Spleen (tissue), 11 donors: Measurements from ENCODE around the gene ORC6. TPM values are rescaled to one million over a fixed set of nuclear protein-coding genes. Genes with fewer than 3 reads are reported as not detected.

ENCODE experiments used
- DNase-seq: peaks from one replicate; pipeline ENCODE4 v3.0.0-alpha.2; 2020
- H3K27ac ChIP-seq, 8 donors: fragments of 200-600 bp; sonication (generic) in 7 of 8; 1 replicate in 4 of 8; 2 replicates in 4 of 8; pipeline versions ENCODE4 v1.5.0 to v1.8.0; 2016 to 2021; ENCODE audit warnings: inconsistent platforms in 4 of 8, mild to moderate bottlenecking in 4 of 8, moderate library complexity in 1 of 8
- H3K27me3 ChIP-seq, 7 donors: fragments of 200-600 bp; sonication (generic) in 6 of 7; replicated peaks in 1 of 7; 1 replicate in 4 of 7; 2 replicates in 3 of 7; pipeline versions ENCODE4 v1.5.0 to v1.8.0; 2016 to 2021; ENCODE audit warnings: inconsistent platforms in 3 of 7, mild to moderate bottlenecking in 1 of 7
- H3K36me3 ChIP-seq, 6 donors: fragments of 200-600 bp; sonication (generic) in 5 of 6; 1 replicate in 4 of 6; 2 replicates in 2 of 6; pipeline versions ENCODE4 v1.5.0 to v1.8.0; 2016 to 2021; ENCODE audit warnings: inconsistent platforms in 2 of 6
- H3K4me1 ChIP-seq, 6 donors: fragments of 200-600 bp; sonication (generic) in 5 of 6; 1 replicate in 3 of 6; 2 replicates in 3 of 6; pipeline versions ENCODE4 v1.5.0 to v1.8.0; 2016 to 2021; ENCODE audit warnings: inconsistent platforms in 3 of 6
- H3K4me3 ChIP-seq, 8 donors: fragments of 200-600 bp; sonication (generic) in 7 of 8; 1 replicate in 4 of 8; 2 replicates in 4 of 8; pipeline versions ENCODE4 v1.5.0 to v1.8.0; 2016 to 2021; ENCODE audit warnings: inconsistent platforms in 4 of 8, mild to moderate bottlenecking in 4 of 8, moderate library complexity in 2 of 8
- H3K9me3 ChIP-seq, 8 donors: fragments of 200-600 bp; sonication (generic) in 7 of 8; 1 replicate in 4 of 8; 2 replicates in 4 of 8; pipeline versions ENCODE4 v1.5.0 to v1.8.0; 2016 to 2021; ENCODE audit warnings: inconsistent platforms in 4 of 8
- POLR2A ChIP-seq, 3 donors: fragments of 450-650 bp; IDR thresholded peaks; one replicate each; pipeline ENCODE4 v1.5.1; 2017; ENCODE audit warnings: antibody characterized with exemption in 3 of 3, mild to moderate bottlenecking in 1 of 3
- POLR2AphosphoS5 ChIP-seq, 3 donors: sonication (generic); formaldehyde crosslinking; IDR thresholded peaks; one replicate each; pipeline ENCODE4 v1.5.1; 2017; ENCODE audit warnings: antibody characterized with exemption in 3 of 3
- WGBS, 5 donors: extraction: QIAGEN DNeasy Blood & Tissue Kit in 3 of 5; methylation state at CpG; one replicate each; pipeline versions ENCODE4 v1.1.5 to v1.1.7; 2013 to 2018; 5-methylcytosine and 5-hydroxymethylcytosine counted together
- intact Hi-C: fragments of 100-400 bp; cut with DNase I; formaldehyde crosslinking; loops from one replicate; pipeline ENCODE4 v1.15.0; 2023; ENCODE audit warnings: low total_unique reads
- polyA plus RNA-seq, 3 donors: library from polyadenylated mRNA; stranded (reverse); fragments of 200-250 nt; gene quantifications; one replicate each; pipeline ENCODE4 v1.2.1, GENCODE V29; 2013
- total RNA-seq, 7 donors: library from RNA; depleted of rRNA in 3 of 7; stranded (reverse); fragments of >200 nt in 3 of 7; fragmentation: NEBNext Ultra II Directional in 4 of 7; extraction: Animal tissue kit (Norgen Biotek cat#: 25700) in 4 of 7; gene quantifications; one replicate each; pipeline versions ENCODE4 v1.1.0 to v1.2.1, GENCODE V29; 2016 to 2021
- TF ChIP-seq, protein P1 (sequence below), 11 experiments: fragments of 200-600 bp in 7 of 11; fragments of 450-650 bp in 4 of 11; sonication (generic) in 4 of 11; IDR thresholded peaks in 8 of 11; conservative IDR thresholded peaks in 3 of 11; 1 replicate in 7 of 11; 2 replicates in 4 of 11; pipeline versions ENCODE4 v1.4.0 to v1.8.0; 2016 to 2021; ENCODE audit warnings: antibody characterized with exemption in 11 of 11, inconsistent platforms in 4 of 11, mild to moderate bottlenecking in 1 of 11
- donor health status: healthy with polysubstance abuse.
- donor health status: DM: no; HTN: no; CAD: no; lungs with moderate emphysema.
- donor health status: DM: no; HTN: no; CAD: no.
- donor health status: Bipolar disorder and iron deficiency.
- donor health status: healthy.
- donor health status: DM: no; HTN: no; CAD: no.
- donor health status: DM: yes; HTN: yes; CAD: no.

Gene ORC6
- total and polyA plus RNA-seq, 10 donors, result 3.1 to 11.4 (median 7.3) TPM

DNA sequence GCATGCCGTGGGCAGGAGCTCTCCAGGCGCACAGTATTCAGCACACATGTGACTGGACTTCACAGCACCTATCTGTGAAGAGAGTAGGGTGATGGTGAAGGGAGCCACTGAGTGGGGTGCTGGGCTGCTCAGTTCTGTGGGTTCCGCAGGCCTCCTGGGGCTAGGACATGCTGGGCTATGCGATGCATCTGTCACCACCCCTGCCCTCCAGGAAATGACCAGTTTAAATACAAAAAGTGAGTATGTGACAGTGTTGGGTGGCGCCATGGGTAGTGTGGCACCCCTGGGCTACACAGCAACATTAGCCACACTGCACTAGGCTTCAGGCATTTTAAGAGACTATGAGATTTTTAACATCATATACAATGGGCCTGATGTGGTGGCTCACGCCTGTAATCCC lies 30.1 kb downstream of the ORC6 start:
- Histone ChIP-seq H3K27me3 (no peaks in the 10 kb centered on the region), H3K9me3 (peaks cover 0 to 7% (median 1%) of the 10 kb centered on the region in 8 donors), H3K4me1 (no peaks in the 10 kb centered on the region), H3K36me3 (no peaks in the 10 kb centered on the region), H3K4me3 (no peak overlapping the region), H3K27ac (no peak overlapping the region)
- intact Hi-C loops, result no loop called here
- TF ChIP-seq, protein P1, sequence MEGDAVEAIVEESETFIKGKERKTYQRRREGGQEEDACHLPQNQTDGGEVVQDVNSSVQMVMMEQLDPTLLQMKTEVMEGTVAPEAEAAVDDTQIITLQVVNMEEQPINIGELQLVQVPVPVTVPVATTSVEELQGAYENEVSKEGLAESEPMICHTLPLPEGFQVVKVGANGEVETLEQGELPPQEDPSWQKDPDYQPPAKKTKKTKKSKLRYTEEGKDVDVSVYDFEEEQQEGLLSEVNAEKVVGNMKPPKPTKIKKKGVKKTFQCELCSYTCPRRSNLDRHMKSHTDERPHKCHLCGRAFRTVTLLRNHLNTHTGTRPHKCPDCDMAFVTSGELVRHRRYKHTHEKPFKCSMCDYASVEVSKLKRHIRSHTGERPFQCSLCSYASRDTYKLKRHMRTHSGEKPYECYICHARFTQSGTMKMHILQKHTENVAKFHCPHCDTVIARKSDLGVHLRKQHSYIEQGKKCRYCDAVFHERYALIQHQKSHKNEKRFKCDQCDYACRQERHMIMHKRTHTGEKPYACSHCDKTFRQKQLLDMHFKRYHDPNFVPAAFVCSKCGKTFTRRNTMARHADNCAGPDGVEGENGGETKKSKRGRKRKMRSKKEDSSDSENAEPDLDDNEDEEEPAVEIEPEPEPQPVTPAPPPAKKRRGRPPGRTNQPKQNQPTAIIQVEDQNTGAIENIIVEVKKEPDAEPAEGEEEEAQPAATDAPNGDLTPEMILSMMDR (IDR thresholded peaks at IDR 0.05 in 8 of 11, conservative IDR thresholded peaks at IDR 0.05 in 3 of 11), result no peak
- TF ChIP-seq POLR2A (IDR thresholded peaks at IDR 0.05) (no peak), POLR2AphosphoS5 (IDR thresholded peaks at IDR 0.05) (no peak)
- WGBS, 5 donors, result 88 to 99% (median 92%) methylated on average over 6 of the region's 6 CpGs
- no peak for DNase-seq

DNA sequence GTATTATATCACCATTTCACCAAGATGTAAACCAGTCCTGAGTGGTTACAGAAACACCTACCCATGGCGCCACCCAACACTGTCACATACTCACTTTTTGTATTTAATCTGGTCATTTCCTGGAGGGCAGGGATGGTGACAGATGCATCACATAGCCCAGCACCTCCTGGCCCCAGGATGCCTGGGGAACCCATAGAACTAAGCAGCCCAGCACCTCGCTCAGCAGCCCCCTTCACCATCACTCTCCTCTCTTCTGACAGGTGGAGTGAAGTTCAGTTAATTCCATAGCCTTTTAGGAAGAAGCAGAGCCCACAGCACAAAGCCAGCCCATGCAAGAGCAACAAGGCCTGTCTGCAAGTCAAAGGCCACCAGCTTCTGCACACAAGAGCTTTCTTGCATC lies 31.2 kb downstream of the ORC6 start:
- no peak for DNase-seq
- Histone ChIP-seq H3K9me3 (peaks cover 0 to 18% (median 6%) of the 10 kb centered on the region in 8 donors), H3K4me1 (no peaks in the 10 kb centered on the region), H3K36me3 (no peaks in the 10 kb centered on the region), H3K27ac (no peak overlapping the region), H3K4me3 (no peak overlapping the region), H3K27me3 (no peaks in the 10 kb centered on the region)
- TF ChIP-seq POLR2A (IDR thresholded peaks at IDR 0.05) (no peak), POLR2AphosphoS5 (IDR thresholded peaks at IDR 0.05) (no peak)
- TF ChIP-seq, protein P1 (IDR thresholded peaks at IDR 0.05 in 8 of 11, conservative IDR thresholded peaks at IDR 0.05 in 3 of 11), result no peak
- 90 to 95% (median 91%) methylated on average over 2 of the region's 2 CpGs for WGBS, 5 donors
- intact Hi-C loops, result no loop called here

DNA sequence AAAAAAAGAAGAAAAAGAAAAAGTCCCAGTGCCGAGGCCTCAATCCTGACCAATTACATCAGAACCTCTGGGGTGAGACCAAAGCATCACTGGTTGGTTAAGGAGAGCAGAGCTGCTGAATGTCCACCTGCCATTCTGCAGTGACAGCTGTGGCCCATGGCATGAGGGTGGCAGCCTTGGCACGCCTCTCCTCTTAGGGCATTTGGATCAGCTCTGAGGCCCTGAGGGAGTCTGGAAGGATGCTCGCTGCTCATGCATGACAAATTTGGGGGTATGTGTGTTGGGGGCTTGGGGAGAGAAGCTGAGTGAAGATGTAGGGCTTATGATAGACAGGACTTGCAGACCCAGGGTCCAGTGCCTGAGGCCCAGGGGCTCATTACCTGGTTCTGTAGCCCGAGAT lies 32.4 kb downstream of the ORC6 start:
- intact Hi-C loops, result no loop called here
- no peak overlapping the region for H3K27ac ChIP-seq
- no peak for DNase-seq
- no peaks in the 10 kb centered on the region for H3K4me1 ChIP-seq
- no peaks in the 10 kb centered on the region for H3K36me3 ChIP-seq
- H3K4me3 ChIP-seq, result no peak overlapping the region
- 79 to 93% (median 92%) methylated on average over 3 to 4 of the region's 4 CpGs for WGBS, 5 donors
- TF ChIP-seq POLR2AphosphoS5 (IDR thresholded peaks at IDR 0.05), result no peak
- TF ChIP-seq, protein P1 (IDR thresholded peaks at IDR 0.05 in 8 of 11, conservative IDR thresholded peaks at IDR 0.05 in 3 of 11), result no peak
- no peak for TF ChIP-seq POLR2A (IDR thresholded peaks at IDR 0.05)
- H3K27me3 ChIP-seq, result no peaks in the 10 kb centered on the region
- H3K9me3 ChIP-seq, result peaks cover 0 to 25% (median 8%) of the 10 kb centered on the region in 8 donors

DNA sequence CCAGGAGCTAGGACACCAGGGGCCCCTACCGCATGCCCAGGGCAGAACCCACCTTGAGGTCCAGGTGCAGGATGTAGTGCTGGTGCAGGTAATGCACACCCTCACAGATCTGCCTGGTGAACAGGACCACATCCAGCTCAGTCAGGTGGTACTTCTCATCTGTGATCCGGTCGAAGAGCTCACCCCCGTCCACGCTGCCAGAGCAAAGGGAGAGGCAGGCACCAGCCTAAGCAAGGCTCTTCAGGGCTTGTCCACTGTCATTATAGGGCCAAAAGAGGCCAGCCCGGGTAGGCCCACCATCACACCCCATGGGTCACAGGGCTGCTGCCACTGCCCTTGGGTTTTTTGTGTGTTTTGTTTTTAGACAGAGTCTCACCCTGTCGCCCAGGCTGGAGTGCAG lies 37.7 kb downstream of the ORC6 start:
- no peak overlapping the region for H3K4me3 ChIP-seq
- H3K27me3 ChIP-seq, result no peaks in the 10 kb centered on the region
- TF ChIP-seq POLR2AphosphoS5 (IDR thresholded peaks at IDR 0.05), result no peak
- TF ChIP-seq, protein P1 (IDR thresholded peaks at IDR 0.05 in 8 of 11, conservative IDR thresholded peaks at IDR 0.05 in 3 of 11), result no peak
- no peak for TF ChIP-seq POLR2A (IDR thresholded peaks at IDR 0.05)
- no peak overlapping the region for H3K27ac ChIP-seq
- 89 to 98% (median 96%) methylated on average over 3 to 7 of the region's 7 CpGs for WGBS, 5 donors
- H3K36me3 ChIP-seq, result no peaks in the 10 kb centered on the region
- peak; percentile 43 for DNase-seq
- H3K9me3 ChIP-seq, result peaks cover 0 to 25% (median 8%) of the 10 kb centered on the region in 8 donors
- intact Hi-C loops, result no loop called here
- H3K4me1 ChIP-seq, result no peaks in the 10 kb centered on the region
